CD4-positive, alpha-beta T cell (primary cell): Measurements from ENCODE around the gene TRAF3. TPM values are rescaled to one million over a fixed set of nuclear protein-coding genes. Genes with fewer than 3 reads are reported as not detected.

ENCODE experiments used
- ATAC-seq: fragments of 200-7000 bp; cut with Tn5 transposase; one replicate; pipeline ENCODE4 v1.10.0; 2022; ENCODE audit warnings: mild to moderate bottlenecking; ENCODE audit not compliant: poor library complexity
- CTCF ChIA-PET: fragments of 350-600 bp; sonication (Branson Sonifier 250); formaldehyde crosslinking; loops from one replicate; lab custom pipeline; 2021; ENCODE audit warnings: antibody characterized with exemption, inconsistent platforms; lab: Charles Lee
- POLR2A ChIA-PET: fragments of 350-600 bp; sonication (Branson Sonifier 250); formaldehyde crosslinking; loops from one replicate; lab custom pipeline; 2021; ENCODE audit warnings: antibody characterized with exemption, inconsistent platforms; lab: Charles Lee
- DNase-seq, 14 experiments: peaks; one replicate each; pipeline ENCODE4 v3.0.0-alpha.2; 2013 to 2020; ENCODE audit warnings: mixed read lengths in 2 of 14
- H3K27ac ChIP-seq, 2 donors: one replicate each; pipeline versions ENCODE4 v1.5.1 to v1.7.0; 2013; ENCODE audit warnings: low read length in 2 of 2, low read depth in 1 of 2, mild to moderate bottlenecking in 1 of 2
- H3K27me3 ChIP-seq, 2 experiments: 1 replicate in 1 of 2; 2 replicates in 1 of 2; pipeline versions ENCODE4 v1.6.1 to v1.7.0; 2013; ENCODE audit warnings: low read length in 2 of 2, control low read depth in 1 of 2, mild to moderate bottlenecking in 1 of 2, moderate library complexity in 1 of 2; ENCODE audit not compliant: insufficient read depth in 2 of 2, control insufficient read depth in 1 of 2
- H3K36me3 ChIP-seq: one replicate; pipeline ENCODE4 v1.6.1; 2013; ENCODE audit warnings: low read length, control low read depth; ENCODE audit not compliant: insufficient read depth
- H3K4me1 ChIP-seq: one replicate; pipeline ENCODE4 v1.6.1; 2013; ENCODE audit warnings: low read length, control low read depth; ENCODE audit not compliant: insufficient read depth
- H3K4me3 ChIP-seq: one replicate; pipeline ENCODE4 v1.5.1; 2013; ENCODE audit warnings: mild to moderate bottlenecking, low read length, moderate library complexity
- H3K9me3 ChIP-seq, 2 experiments: 1 replicate in 1 of 2; 2 replicates in 1 of 2; pipeline versions ENCODE4 v1.6.1 to v1.7.0; 2013; ENCODE audit warnings: low read length in 2 of 2, mild to moderate bottlenecking in 2 of 2, control low read depth in 1 of 2, moderate library complexity in 1 of 2; ENCODE audit not compliant: control insufficient read depth in 1 of 2, insufficient read depth in 1 of 2
- H3K27ac Mint-ChIP-seq: one replicate; pipeline ENCODE4 v1.8.0; 2020; ENCODE audit warnings: mixed read lengths
- H3K27me3 Mint-ChIP-seq: one replicate; pipeline ENCODE4 v1.8.0; 2021; ENCODE audit warnings: mixed read lengths
- H3K36me3 Mint-ChIP-seq: one replicate; pipeline ENCODE4 v1.8.0; 2021; ENCODE audit warnings: low read depth, mixed read lengths
- H3K4me1 Mint-ChIP-seq: one replicate; pipeline ENCODE4 v1.8.0; 2021; ENCODE audit warnings: low read depth, mixed read lengths
- H3K4me3 Mint-ChIP-seq: one replicate; pipeline ENCODE4 v1.8.0; 2020; ENCODE audit warnings: mild to moderate bottlenecking, mixed read lengths
- H3K9me3 Mint-ChIP-seq: one replicate; pipeline ENCODE4 v1.8.0; 2020; ENCODE audit warnings: mixed read lengths
- CTCF ChIP-seq: fragments of 200-600 bp; IDR thresholded peaks from one replicate; pipeline ENCODE4 v1.8.0; 2022; ENCODE audit warnings: antibody characterized with exemption, mild to moderate bottlenecking
- intact Hi-C, 2 experiments: fragments of 100-400 bp; cut with DNase I in 1 of 2; cut with micrococcal nuclease in 1 of 2; formaldehyde crosslinking; loops; one replicate each; pipeline versions ENCODE4 v1.15.1 to v1.9.0; 2023 to 2025; cut with DNase I, micrococcal nuclease
- total RNA-seq, 174 experiments: library from RNA in 2 of 174; stranded (reverse) in 2 of 174; gene quantifications; one replicate each; pipeline ENCODE4 v1.2.3 and lab custom pipeline; 2021 to 2026

Gene TRAF3
- total RNA-seq, 2 experiments from 2014 or later: 27.1 to 32.4 TPM

- H3K27ac ChIP-seq: no peak overlapping the region
- TF ChIP-seq CTCF: no peak
- Mint-ChIP-seq H3K36me3 (no peaks in the 10 kb centered on the region), H3K27me3 (no peaks in the 10 kb centered on the region), H3K27ac (no peak overlapping the region), H3K9me3 (no peaks in the 10 kb centered on the region), H3K4me1 (peaks cover 7% of the 10 kb centered on the region), H3K4me3 (no peak overlapping the region)
- intact Hi-C loops: loop anchor here (5.0 to 10.0 kb wide), 2 partner anchors 74 to 176 kb away; partner anchors contain the start of gene RCOR1 (in 1 of the 2)
- no peaks in the 10 kb centered on the region for H3K27me3 ChIP-seq
- DNase-seq: no peak
- H3K4me3 ChIP-seq: no peak overlapping the region
- no peaks in the 10 kb centered on the region for H3K9me3 ChIP-seq
- ChIA-PET POLR2A (no interaction called here), CTCF (no interaction called here)
- H3K4me1 ChIP-seq: peaks cover 21% of the 10 kb centered on the region
- H3K36me3 ChIP-seq: no peaks in the 10 kb centered on the region
- no peak for ATAC-seq
Measured at GRCh38 chr14:102771144-102771543, 6.1 kb upstream of the TRAF3 start.

GRCh38 chr14:102772781-102773570, 4.3 kb upstream of the TRAF3 start:
- Histone ChIP-seq H3K27ac (no peak overlapping the region), H3K4me1 (peaks cover 29% of the 10 kb centered on the region), H3K9me3 (no peaks in the 10 kb centered on the region), H3K27me3 (no peaks in the 10 kb centered on the region), H3K36me3 (no peaks in the 10 kb centered on the region), H3K4me3 (no peak overlapping the region)
- H3K27ac Mint-ChIP-seq: peak overlapping the region; percentile 24
- H3K4me1 Mint-ChIP-seq: peaks cover 11% of the 10 kb centered on the region
- POLR2A ChIA-PET: no interaction called here
- H3K36me3 Mint-ChIP-seq: no peaks in the 10 kb centered on the region
- CTCF ChIA-PET: interaction anchor here (0.5 to 1.5 kb wide), 2 partner anchors 11 to 262 kb away, joined by 3 read pairs; no protein-coding TSS in a partner anchor
- TF ChIP-seq CTCF: no peak
- H3K9me3 Mint-ChIP-seq: no peaks in the 10 kb centered on the region
- no peak overlapping the region for H3K4me3 Mint-ChIP-seq
- intact Hi-C loops: loop anchor here (5.0 to 10.0 kb wide), 2 partner anchors 76 to 178 kb away; partner anchors contain the start of gene RCOR1 (in 1 of the 2)
- H3K27me3 Mint-ChIP-seq: no peaks in the 10 kb centered on the region
- ATAC-seq: no peak
- DNase-seq: no peak

- peak overlapping the region; percentile 83 for H3K4me3 Mint-ChIP-seq
Measured at GRCh38 chr14:102774391-102775153, 2.7 kb upstream of the TRAF3 start.

More at GRCh38 chr14:102774391-102775153, 2.7 kb upstream of the TRAF3 start:
- ATAC-seq (peak; percentile 59), DNase-seq (peak; percentile 48 to 91 (median 59))
- intact Hi-C loops: loop anchor here (1.0 to 10.0 kb wide), 9 partner anchors 43 to 687 kb away; partner anchors contain the start of genes RCOR1 (in 2 of the 2), CDC42BPB (in 1 of the 2), EIF5 (in 1 of the 2) and HSP90AA1 (in 1 of the 2)
- Mint-ChIP-seq H3K4me1 (peaks cover 26% of the 10 kb centered on the region), H3K9me3 (no peaks in the 10 kb centered on the region), H3K36me3 (peaks cover 9% of the 10 kb centered on the region), H3K27me3 (no peaks in the 10 kb centered on the region), H3K27ac (peak overlapping the region; percentile 88)
- CTCF ChIA-PET: interaction anchor here (0.7 to 1.5 kb wide), 10 partner anchors 10 to 264 kb away, joined by 3 to 6 read pairs (median 3); no protein-coding TSS in a partner anchor
- Histone ChIP-seq H3K27ac (peak overlapping the region; percentile 64 to 92), H3K36me3 (no peaks in the 10 kb centered on the region), H3K4me3 (no peak overlapping the region), H3K9me3 (no peaks in the 10 kb centered on the region), H3K27me3 (no peaks in the 10 kb centered on the region), H3K4me1 (peaks cover 39% of the 10 kb centered on the region)
- POLR2A ChIA-PET: interaction anchor here (0.7 to 0.9 kb wide), 3 partner anchors 46 to 305 kb away, joined by 3 to 4 read pairs (median 4); no protein-coding TSS in a partner anchor
- TF ChIP-seq CTCF: peak; percentile 73
